WTC11 (cell line): ENCODE data around the gene SH3BP2. TPM values are rescaled to one million over a fixed set of nuclear protein-coding genes. Genes with fewer than 3 reads are reported as not detected.

Experiments
- ATAC-seq: fragments of 200-7000 bp; cut with Tn5 transposase; 2 replicates; pipeline ENCODE4 v1.10.0; 2021; ENCODE audit warnings: mild to moderate bottlenecking, moderate library complexity
- CTCF ChIA-PET: fragments of 300-600 bp; sonication (Branson Sonifier 250); formaldehyde crosslinking; loops from one replicate; lab custom pipeline; 2021; ENCODE audit warnings: antibody characterized with exemption; lab: Charles Lee
- POLR2A ChIA-PET: fragments of 350-600 bp; sonication (Branson Sonifier 250); formaldehyde crosslinking; loops from one replicate; lab custom pipeline; 2021; ENCODE audit warnings: antibody characterized with exemption; lab: Charles Lee
- DNase-seq: peaks from one replicate; pipeline ENCODE4 v3.0.0; 2021; ENCODE audit warnings: low spot score
- H3K27ac Mint-ChIP-seq: 2 replicates; pipeline ENCODE4 v1.8.0; 2021; ENCODE audit warnings: mixed read lengths
- H3K27me3 Mint-ChIP-seq: 2 replicates; pipeline ENCODE4 v1.8.0; 2021; ENCODE audit warnings: low read depth, mild to moderate bottlenecking, moderate library complexity, mixed read lengths
- H3K36me3 Mint-ChIP-seq: 2 replicates; pipeline ENCODE4 v1.8.0; 2021; ENCODE audit warnings: mixed read lengths
- H3K4me1 Mint-ChIP-seq: 2 replicates; pipeline ENCODE4 v1.8.0; 2022; ENCODE audit warnings: mixed read lengths
- H3K4me3 Mint-ChIP-seq: 2 replicates; pipeline ENCODE4 v1.8.0; 2021; ENCODE audit warnings: mild to moderate bottlenecking, moderate library complexity, mixed read lengths
- H3K9me3 Mint-ChIP-seq: 2 replicates; pipeline ENCODE4 v1.8.0; 2021; ENCODE audit warnings: mixed read lengths
- ATF1 ChIP-seq: sonication (generic); formaldehyde crosslinking; IDR thresholded peaks from 2 replicates; pipeline ENCODE4 v1.8.1; 2023; ENCODE audit warnings: mild to moderate bottlenecking, moderate library complexity, missing genetic modification reagents
- ELF4 ChIP-seq: sonication (generic); formaldehyde crosslinking; IDR thresholded peaks from 2 replicates; pipeline ENCODE4 v1.8.1; 2022; ENCODE audit warnings: low read depth, mild to moderate bottlenecking, moderate library complexity, missing genetic modification reagents
- GABPB1 ChIP-seq: sonication (generic); formaldehyde crosslinking; IDR thresholded peaks from 2 replicates; pipeline ENCODE4 v1.8.1; 2023; ENCODE audit warnings: mild to moderate bottlenecking, missing genetic modification reagents
- HMGA2 ChIP-seq: fragments of 250-450 bp; sonication (Bioruptor Pico); IDR thresholded peaks from 2 replicates; pipeline ENCODE4 v1.4.0; 2021; ENCODE audit warnings: mild to moderate bottlenecking, moderate library complexity
- JAZF1 ChIP-seq: fragments of 250-450 bp; sonication (Bioruptor Pico); IDR thresholded peaks from 2 replicates; pipeline ENCODE4 v1.9.0; 2021; ENCODE audit warnings: moderate library complexity, mild to moderate bottlenecking, inconsistent platforms
- JUN ChIP-seq: sonication (generic); formaldehyde crosslinking; IDR thresholded peaks from 2 replicates; pipeline ENCODE4 v1.8.0; 2023; ENCODE audit warnings: mild to moderate bottlenecking, missing genetic modification reagents
- ZNF219 ChIP-seq: sonication (generic); formaldehyde crosslinking; IDR thresholded peaks from 2 replicates; pipeline ENCODE4 v1.8.0; 2023; ENCODE audit warnings: missing genetic modification reagents, mild to moderate bottlenecking, borderline replicate concordance
- ZNF263 ChIP-seq: sonication (generic); formaldehyde crosslinking; IDR thresholded peaks from 2 replicates; pipeline ENCODE4 v1.8.1; 2022; ENCODE audit warnings: low read depth, mild to moderate bottlenecking, moderate library complexity, missing genetic modification reagents
- ZNF317 ChIP-seq: sonication (generic); formaldehyde crosslinking; IDR thresholded peaks from 2 replicates; pipeline ENCODE4 v1.8.1; 2023; ENCODE audit warnings: low read depth, mild to moderate bottlenecking, moderate library complexity, missing genetic modification reagents, borderline replicate concordance
- total RNA-seq: library from RNA; stranded (reverse); gene quantifications from 3 replicates; pipeline ENCODE4 v1.2.3, GENCODE V29; 2021
- TF ChIP-seq, protein P1 (sequence below): sonication (generic); formaldehyde crosslinking; IDR thresholded peaks from 2 replicates; pipeline ENCODE4 v1.8.1; 2023; ENCODE audit warnings: mild to moderate bottlenecking, missing genetic modification reagents, borderline replicate concordance
- TF ChIP-seq, protein P2 (sequence below): fragments of 250-450 bp; sonication (Bioruptor Pico); IDR thresholded peaks from 2 replicates; pipeline ENCODE4 v1.9.0; 2021; ENCODE audit warnings: mild to moderate bottlenecking
- TF ChIP-seq, protein P3 (sequence below): sonication (generic); formaldehyde crosslinking; IDR thresholded peaks from 2 replicates; pipeline ENCODE4 v1.8.1; 2023; ENCODE audit warnings: mild to moderate bottlenecking, missing genetic modification reagents, moderate library complexity
- TF ChIP-seq, protein P4 (sequence below): sonication (generic); formaldehyde crosslinking; conservative IDR thresholded peaks from 2 replicates; pipeline ENCODE4 v1.8.1; 2023; ENCODE audit warnings: mild to moderate bottlenecking, low read depth, missing genetic modification reagents, moderate library complexity
- TF ChIP-seq, protein P5 (sequence below): fragments of 250-450 bp; sonication (Bioruptor Pico); conservative IDR thresholded peaks from 2 replicates; pipeline ENCODE4 v1.9.0; 2021; ENCODE audit warnings: mild to moderate bottlenecking

The SH3BP2 gene
- total RNA-seq, 1 experiment from 2014 or later, result 49.1 TPM

DNA sequence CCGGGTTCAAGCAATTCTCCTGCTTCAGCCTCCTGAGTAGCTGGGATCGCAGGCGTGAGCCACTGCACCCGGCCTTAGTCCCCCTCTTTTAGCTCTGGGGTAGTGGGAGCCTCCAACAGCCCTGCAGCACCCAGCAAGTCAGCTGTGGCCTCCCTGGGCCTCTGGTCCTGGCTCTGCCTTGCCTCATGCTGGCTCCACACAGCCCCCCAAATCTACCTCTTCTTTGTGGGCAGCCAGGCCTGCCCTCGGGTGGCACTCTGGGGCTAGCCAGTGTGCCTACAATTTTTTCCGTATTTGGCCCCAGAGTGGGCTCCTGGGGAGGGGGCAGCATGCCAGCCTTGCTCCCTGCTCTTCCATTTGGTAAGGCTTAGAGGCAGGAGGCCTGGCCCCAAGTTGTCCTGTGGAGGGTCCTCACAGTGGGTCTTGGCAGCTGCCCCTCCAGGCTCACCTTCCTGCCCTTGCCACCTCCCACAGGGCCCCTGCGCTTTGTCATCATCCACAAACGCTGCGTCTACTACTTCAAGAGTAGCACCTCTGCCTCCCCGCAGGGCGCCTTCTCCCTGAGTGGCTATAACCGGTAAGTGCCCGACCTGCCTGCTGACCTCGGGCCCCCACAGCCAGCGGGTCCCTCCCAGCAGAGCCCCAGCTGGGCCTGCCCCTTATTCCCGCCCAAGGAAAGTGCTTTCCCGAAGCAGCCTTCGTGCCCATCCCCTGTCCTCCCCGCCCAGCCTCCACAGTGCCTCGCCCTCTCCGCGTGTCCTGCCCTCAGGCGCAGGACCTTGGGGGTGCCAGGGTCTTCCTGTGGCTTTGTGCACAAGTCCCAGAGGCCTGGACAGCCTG is 29.8 kb downstream of the SH3BP2 start:
- CTCF ChIA-PET, result no interaction called here

DNA sequence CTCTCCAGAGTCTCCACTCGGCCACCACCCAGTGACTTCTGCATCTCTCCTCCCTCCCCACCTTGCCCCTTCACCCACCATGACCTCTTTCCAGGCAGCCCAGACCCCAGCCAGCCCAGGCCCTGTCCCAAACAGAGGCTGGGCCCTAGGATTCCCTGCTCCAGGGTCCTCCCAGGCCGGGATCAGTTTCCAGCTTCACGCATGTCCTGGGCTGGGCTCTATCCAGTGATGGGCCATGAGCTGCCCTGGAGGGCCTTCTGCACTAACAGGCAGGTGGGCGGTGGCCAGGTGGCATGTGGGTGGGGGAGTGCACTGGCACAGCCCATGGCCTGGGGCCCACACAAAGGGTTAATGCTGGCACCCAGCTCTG is 30.4 kb downstream of the SH3BP2 start:
- POLR2A ChIA-PET, result no interaction called here
- Mint-ChIP-seq H3K27me3 (no peaks in the 10 kb centered on the region), H3K36me3 (peaks cover 30% of the 10 kb centered on the region), H3K4me1 (peaks cover 12% of the 10 kb centered on the region), H3K4me3 (no peak overlapping the region), H3K9me3 (no peaks in the 10 kb centered on the region; the same call in 1 of the 2 replicates), H3K27ac (no peak overlapping the region)
- no peak for ATAC-seq
- no peak for TF ChIP-seq ZNF219
- no peak for DNase-seq
- CTCF ChIA-PET, result no interaction called here

More for the DNA sequence above, 29.8 kb downstream of the SH3BP2 start:
- Mint-ChIP-seq H3K36me3 (peaks cover 30% of the 10 kb centered on the region), H3K9me3 (no peaks in the 10 kb centered on the region; the same call in 1 of the 2 replicates), H3K27ac (peak overlapping the region; percentile 33; the same call in 1 of the 2 replicates), H3K4me1 (peaks cover 12% of the 10 kb centered on the region), H3K4me3 (no peak overlapping the region), H3K27me3 (no peaks in the 10 kb centered on the region)
- POLR2A ChIA-PET, result no interaction called here
- TF ChIP-seq ZNF317 (CRISPR knock-in tag) (no peak), JAZF1 (CRISPR knock-in tag) (no peak), JUN (CRISPR knock-in tag) (no peak), ZNF263 (CRISPR knock-in tag) (no peak), ATF1 (CRISPR knock-in tag) (no peak), HMGA2 (no peak), GABPB1 (CRISPR knock-in tag) (no peak), ELF4 (CRISPR knock-in tag) (no peak)
- TF ChIP-seq, protein P1, sequence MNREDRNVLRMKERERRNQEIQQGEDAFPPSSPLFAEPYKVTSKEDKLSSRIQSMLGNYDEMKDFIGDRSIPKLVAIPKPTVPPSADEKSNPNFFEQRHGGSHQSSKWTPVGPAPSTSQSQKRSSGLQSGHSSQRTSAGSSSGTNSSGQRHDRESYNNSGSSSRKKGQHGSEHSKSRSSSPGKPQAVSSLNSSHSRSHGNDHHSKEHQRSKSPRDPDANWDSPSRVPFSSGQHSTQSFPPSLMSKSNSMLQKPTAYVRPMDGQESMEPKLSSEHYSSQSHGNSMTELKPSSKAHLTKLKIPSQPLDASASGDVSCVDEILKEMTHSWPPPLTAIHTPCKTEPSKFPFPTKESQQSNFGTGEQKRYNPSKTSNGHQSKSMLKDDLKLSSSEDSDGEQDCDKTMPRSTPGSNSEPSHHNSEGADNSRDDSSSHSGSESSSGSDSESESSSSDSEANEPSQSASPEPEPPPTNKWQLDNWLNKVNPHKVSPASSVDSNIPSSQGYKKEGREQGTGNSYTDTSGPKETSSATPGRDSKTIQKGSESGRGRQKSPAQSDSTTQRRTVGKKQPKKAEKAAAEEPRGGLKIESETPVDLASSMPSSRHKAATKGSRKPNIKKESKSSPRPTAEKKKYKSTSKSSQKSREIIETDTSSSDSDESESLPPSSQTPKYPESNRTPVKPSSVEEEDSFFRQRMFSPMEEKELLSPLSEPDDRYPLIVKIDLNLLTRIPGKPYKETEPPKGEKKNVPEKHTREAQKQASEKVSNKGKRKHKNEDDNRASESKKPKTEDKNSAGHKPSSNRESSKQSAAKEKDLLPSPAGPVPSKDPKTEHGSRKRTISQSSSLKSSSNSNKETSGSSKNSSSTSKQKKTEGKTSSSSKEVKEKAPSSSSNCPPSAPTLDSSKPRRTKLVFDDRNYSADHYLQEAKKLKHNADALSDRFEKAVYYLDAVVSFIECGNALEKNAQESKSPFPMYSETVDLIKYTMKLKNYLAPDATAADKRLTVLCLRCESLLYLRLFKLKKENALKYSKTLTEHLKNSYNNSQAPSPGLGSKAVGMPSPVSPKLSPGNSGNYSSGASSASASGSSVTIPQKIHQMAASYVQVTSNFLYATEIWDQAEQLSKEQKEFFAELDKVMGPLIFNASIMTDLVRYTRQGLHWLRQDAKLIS (CRISPR knock-in tag), result no peak
- TF ChIP-seq, protein P2, sequence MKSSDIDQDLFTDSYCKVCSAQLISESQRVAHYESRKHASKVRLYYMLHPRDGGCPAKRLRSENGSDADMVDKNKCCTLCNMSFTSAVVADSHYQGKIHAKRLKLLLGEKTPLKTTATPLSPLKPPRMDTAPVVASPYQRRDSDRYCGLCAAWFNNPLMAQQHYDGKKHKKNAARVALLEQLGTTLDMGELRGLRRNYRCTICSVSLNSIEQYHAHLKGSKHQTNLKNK, result no peak
- TF ChIP-seq, protein P3, sequence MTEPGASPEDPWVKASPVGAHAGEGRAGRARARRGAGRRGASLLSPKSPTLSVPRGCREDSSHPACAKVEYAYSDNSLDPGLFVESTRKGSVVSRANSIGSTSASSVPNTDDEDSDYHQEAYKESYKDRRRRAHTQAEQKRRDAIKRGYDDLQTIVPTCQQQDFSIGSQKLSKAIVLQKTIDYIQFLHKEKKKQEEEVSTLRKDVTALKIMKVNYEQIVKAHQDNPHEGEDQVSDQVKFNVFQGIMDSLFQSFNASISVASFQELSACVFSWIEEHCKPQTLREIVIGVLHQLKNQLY (CRISPR knock-in tag), result no peak
- TF ChIP-seq, protein P4, sequence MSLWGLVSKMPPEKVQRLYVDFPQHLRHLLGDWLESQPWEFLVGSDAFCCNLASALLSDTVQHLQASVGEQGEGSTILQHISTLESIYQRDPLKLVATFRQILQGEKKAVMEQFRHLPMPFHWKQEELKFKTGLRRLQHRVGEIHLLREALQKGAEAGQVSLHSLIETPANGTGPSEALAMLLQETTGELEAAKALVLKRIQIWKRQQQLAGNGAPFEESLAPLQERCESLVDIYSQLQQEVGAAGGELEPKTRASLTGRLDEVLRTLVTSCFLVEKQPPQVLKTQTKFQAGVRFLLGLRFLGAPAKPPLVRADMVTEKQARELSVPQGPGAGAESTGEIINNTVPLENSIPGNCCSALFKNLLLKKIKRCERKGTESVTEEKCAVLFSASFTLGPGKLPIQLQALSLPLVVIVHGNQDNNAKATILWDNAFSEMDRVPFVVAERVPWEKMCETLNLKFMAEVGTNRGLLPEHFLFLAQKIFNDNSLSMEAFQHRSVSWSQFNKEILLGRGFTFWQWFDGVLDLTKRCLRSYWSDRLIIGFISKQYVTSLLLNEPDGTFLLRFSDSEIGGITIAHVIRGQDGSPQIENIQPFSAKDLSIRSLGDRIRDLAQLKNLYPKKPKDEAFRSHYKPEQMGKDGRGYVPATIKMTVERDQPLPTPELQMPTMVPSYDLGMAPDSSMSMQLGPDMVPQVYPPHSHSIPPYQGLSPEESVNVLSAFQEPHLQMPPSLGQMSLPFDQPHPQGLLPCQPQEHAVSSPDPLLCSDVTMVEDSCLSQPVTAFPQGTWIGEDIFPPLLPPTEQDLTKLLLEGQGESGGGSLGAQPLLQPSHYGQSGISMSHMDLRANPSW (CRISPR knock-in tag), result no peak
- TF ChIP-seq, protein P5, sequence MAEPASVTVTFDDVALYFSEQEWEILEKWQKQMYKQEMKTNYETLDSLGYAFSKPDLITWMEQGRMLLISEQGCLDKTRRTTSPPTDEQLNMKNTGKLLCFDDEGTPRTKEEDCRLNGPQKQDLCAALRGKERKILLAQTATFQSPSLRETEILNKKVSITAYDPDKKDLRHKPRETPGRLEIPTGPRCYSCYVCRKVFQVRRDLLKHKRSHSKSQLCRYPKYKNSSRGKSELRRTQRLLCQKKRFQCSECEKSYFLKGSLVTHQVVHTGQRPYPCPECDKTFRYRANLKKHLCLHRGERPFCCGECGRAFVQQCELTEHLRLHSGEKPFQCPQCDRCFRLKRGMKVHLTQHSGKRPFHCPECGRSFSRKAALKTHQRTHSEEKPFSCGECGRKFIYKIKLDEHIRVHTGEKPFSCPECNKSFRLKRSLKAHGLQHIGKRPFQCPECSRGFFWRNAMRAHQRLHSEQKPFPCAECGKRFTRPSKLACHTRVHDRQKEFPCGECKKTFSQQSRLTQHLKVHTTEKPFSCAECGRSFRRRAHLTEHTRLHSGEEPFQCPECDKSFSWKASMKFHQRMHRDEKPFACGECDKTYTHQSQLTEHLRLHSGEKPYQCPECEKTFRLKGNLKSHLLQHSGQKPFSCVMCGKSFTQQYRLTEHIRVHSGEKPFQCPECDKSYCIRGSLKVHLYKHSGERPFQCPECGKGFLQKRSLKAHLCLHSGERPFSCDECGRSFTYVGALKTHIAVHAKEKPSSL (CRISPR knock-in tag), result no peak
- DNase-seq (no peak), ATAC-seq (no peak)
